OCI-LY1 (cell line): ENCODE results near the gene MAP3K19.

ENCODE experiments used
- H2AFZ ChIP-seq: fragments of 200-600 bp; sonication (generic), shearing (Covaris generic); 2 replicates; pipeline ENCODE4 v1.6.0; 2014; ENCODE audit warnings: antibody characterized with exemption, mild to moderate bottlenecking, low read length
- H3F3A ChIP-seq: fragments of 200-600 bp; sonication (generic), shearing (Covaris generic); 2 replicates; pipeline ENCODE4 v1.6.0; 2014; ENCODE audit warnings: mild to moderate bottlenecking, antibody characterized with exemption, low read length, moderate library complexity; ENCODE audit not compliant: insufficient read depth
- H3K27ac ChIP-seq: fragments of 200-600 bp; sonication (generic); 2 replicates; pipeline ENCODE4 v1.5.1; 2014; ENCODE audit warnings: low read length, mixed run types, mild to moderate bottlenecking, low read depth; ENCODE audit not compliant: poor library complexity, severe bottlenecking
- H3K27me3 ChIP-seq: fragments of 200-600 bp; sonication (generic); 2 replicates; pipeline ENCODE4 v1.6.0; 2014; ENCODE audit warnings: antibody characterized with exemption, mild to moderate bottlenecking, low read length, moderate library complexity; ENCODE audit not compliant: insufficient read depth
- H3K36me3 ChIP-seq: fragments of 200-600 bp; sonication (generic); 2 replicates; pipeline ENCODE4 v1.6.1; 2014; ENCODE audit warnings: mild to moderate bottlenecking, antibody characterized with exemption, low read length, moderate library complexity, mixed read lengths; ENCODE audit not compliant: insufficient read depth
- H3K4me1 ChIP-seq: fragments of 200-600 bp; sonication (generic); 2 replicates; pipeline ENCODE4 v1.5.1; 2014; ENCODE audit warnings: mild to moderate bottlenecking, low read length, moderate library complexity; ENCODE audit not compliant: insufficient read depth, severe bottlenecking
- H3K4me2 ChIP-seq: fragments of 200-600 bp; sonication (generic), shearing (Covaris generic); 2 replicates; pipeline ENCODE4 v1.6.1; 2014; ENCODE audit warnings: low read length
- H3K4me3 ChIP-seq: fragments of 200-600 bp; sonication (generic); 2 replicates; pipeline ENCODE4 v1.5.1; 2014; ENCODE audit warnings: low read length, low read depth, mild to moderate bottlenecking, mixed read lengths; ENCODE audit not compliant: poor library complexity, severe bottlenecking
- H3K79me2 ChIP-seq: fragments of 200-600 bp; shearing (Covaris generic); 2 replicates; pipeline ENCODE4 v1.6.1; 2016; ENCODE audit warnings: mixed run types, low read length, mixed read lengths; ENCODE audit not compliant: insufficient read depth
- H3K9ac ChIP-seq: fragments of 200-600 bp; sonication (generic), shearing (Covaris generic); 2 replicates; pipeline ENCODE4 v1.6.1; 2014; ENCODE audit warnings: mild to moderate bottlenecking, low read length, mixed read lengths
- H3K9me2 ChIP-seq: fragments of 200-600 bp; sonication (generic), shearing (Covaris generic); 2 replicates; pipeline ENCODE4 v1.6.1; 2014; ENCODE audit warnings: low read depth, mild to moderate bottlenecking, low read length, mixed read lengths
- H3K9me3 ChIP-seq: fragments of 200-600 bp; shearing (Covaris generic); 2 replicates; pipeline ENCODE4 v1.6.1; 2014; ENCODE audit warnings: low read length, mixed read lengths
- H4K20me1 ChIP-seq: fragments of 200-600 bp; sonication (generic), shearing (Covaris generic); 2 replicates; pipeline ENCODE4 v1.6.0; 2016; ENCODE audit warnings: mild to moderate bottlenecking, low read length; ENCODE audit not compliant: insufficient read depth
- CTCF ChIP-seq: fragments of 200-600 bp; sonication (generic), shearing (Covaris generic); IDR thresholded peaks from 2 replicates; pipeline ENCODE4 v1.5.1; 2017; ENCODE audit warnings: mild to moderate bottlenecking, antibody characterized with exemption, low read length, moderate library complexity, mixed read lengths
- EZH2 ChIP-seq: fragments of 200-600 bp; sonication (generic), shearing (Covaris generic); IDR thresholded peaks from 2 replicates; pipeline ENCODE4 v1.8.0; 2017; ENCODE audit warnings: borderline replicate concordance, mixed run types, mild to moderate bottlenecking, antibody characterized with exemption, low read length, moderate library complexity, mixed read lengths

The MAP3K19 gene

GRCh38 chr2:134952608-134953007, 94.6 kb downstream of the MAP3K19 start:
- TF ChIP-seq EZH2 (no peak), CTCF (no peak)
- no peaks in the 10 kb centered on the region for H3K9me3 ChIP-seq
- no peaks in the 10 kb centered on the region for H3K27me3 ChIP-seq
- H3F3A ChIP-seq, result no peaks in the 10 kb centered on the region
- H3K4me2 ChIP-seq, result no peak overlapping the region
- no peak overlapping the region for H3K4me3 ChIP-seq
- H3K9ac ChIP-seq, result no peak overlapping the region
- H3K79me2 ChIP-seq, result no peaks in the 10 kb centered on the region
- H4K20me1 ChIP-seq, result no peaks in the 10 kb centered on the region
- H3K9me2 ChIP-seq, result no peaks in the 10 kb centered on the region
- H2AFZ ChIP-seq, result no peak overlapping the region
- no peaks in the 10 kb centered on the region for H3K4me1 ChIP-seq
- H3K36me3 ChIP-seq, result peaks cover 99% of the 10 kb centered on the region
- no peak overlapping the region for H3K27ac ChIP-seq

- H3K4me1 ChIP-seq, result no peaks in the 10 kb centered on the region
- H3K36me3 ChIP-seq, result peaks cover 95% of the 10 kb centered on the region
- no peaks in the 10 kb centered on the region for H3K9me3 ChIP-seq
- no peaks in the 10 kb centered on the region for H4K20me1 ChIP-seq
- no peak overlapping the region for H2AFZ ChIP-seq
- no peak overlapping the region for H3K27ac ChIP-seq
- no peak overlapping the region for H3K9ac ChIP-seq
- no peaks in the 10 kb centered on the region for H3F3A ChIP-seq
- H3K79me2 ChIP-seq, result no peaks in the 10 kb centered on the region
- H3K4me3 ChIP-seq, result no peak overlapping the region
- TF ChIP-seq EZH2 (no peak), CTCF (no peak)
- H3K9me2 ChIP-seq, result no peaks in the 10 kb centered on the region
- H3K27me3 ChIP-seq, result no peaks in the 10 kb centered on the region
- H3K4me2 ChIP-seq, result no peak overlapping the region
These were observed 96.4 kb downstream of the MAP3K19 start for GRCh38 chr2:134950886-134951285.

- no peak overlapping the region for H3K4me2 ChIP-seq
- H3K9me2 ChIP-seq, result no peaks in the 10 kb centered on the region
- peaks cover 95% of the 10 kb centered on the region for H3K36me3 ChIP-seq
- no peak overlapping the region for H3K9ac ChIP-seq
- TF ChIP-seq EZH2 (no peak), CTCF (no peak)
- H2AFZ ChIP-seq, result no peak overlapping the region
- H3K4me3 ChIP-seq, result no peak overlapping the region
- H3K4me1 ChIP-seq, result no peaks in the 10 kb centered on the region
- no peaks in the 10 kb centered on the region for H3K27me3 ChIP-seq
- no peaks in the 10 kb centered on the region for H3F3A ChIP-seq
- H3K79me2 ChIP-seq, result no peaks in the 10 kb centered on the region
- no peaks in the 10 kb centered on the region for H3K9me3 ChIP-seq
- no peaks in the 10 kb centered on the region for H4K20me1 ChIP-seq
- no peak overlapping the region for H3K27ac ChIP-seq
These were observed 97.1 kb downstream of the MAP3K19 start for GRCh38 chr2:134949981-134950708.
